HepG2 (cell line): ENCODE measurements around the gene PPM1H. TPM values are rescaled to one million over a fixed set of nuclear protein-coding genes. Genes with fewer than 3 reads are reported as not detected.

ENCODE experiments used
- ATAC-seq: fragments of 200-7000 bp; cut with Tn5 transposase; 3 replicates; pipeline ENCODE4 v1.9.1; 2020; ENCODE audit warnings: mild to moderate bottlenecking, moderate library complexity
- BruUV-seq: library from RNA; stranded (reverse); fragments of 400-500 nt; replicated peaks from 2 replicates; lab custom pipeline; 2021; lab: Mats Ljungman, UMichigan
- CTCF ChIA-PET: fragments of 300-600 bp; formaldehyde crosslinking; extraction: SDS; loops from one replicate; lab custom pipeline; 2021; ENCODE audit warnings: low total read pairs, inconsistent platforms, low intra/inter-chr PET ratio; lab: Yijun Ruan, JAX
- POLR2A ChIA-PET: fragments of 350-600 bp; sonication (Branson Sonifier 250); formaldehyde crosslinking; loops from one replicate; lab custom pipeline; 2020; ENCODE audit warnings: antibody characterized with exemption, inconsistent platforms; lab: Yijun Ruan, JAX
- DNase-seq: peaks from one replicate; pipeline ENCODE4 v3.0.0-alpha.2; 2015; ENCODE audit warnings: low spot score
- FAIRE-seq: peaks from 3 replicates; lab custom pipeline; 2011; peaks lifted over from hg19 to GRCh38; lab: Jason Lieb, UNC
- H2AFZ ChIP-seq: one replicate; pipeline ENCODE4 v1.6.1; 2011; ENCODE audit warnings: low read length, inconsistent platforms
- H3K27ac ChIP-seq: fragments of 300-600 bp; 3 replicates; pipeline ENCODE4 v1.8.0; 2011; ENCODE audit warnings: mixed run types, mild to moderate bottlenecking, mixed read lengths, low read length, inconsistent platforms; ENCODE audit not compliant: insufficient read depth; ENCODE audit errors: extremely low read length
- H3K27me3 ChIP-seq, 2 experiments: fragments of 200-600 bp in 1 of 2; 2 replicates in 1 of 2; 3 replicates in 1 of 2; pipeline versions ENCODE4 v1.6.0 to v1.8.0; 2011; ENCODE audit warnings: low read length in 2 of 2, mild to moderate bottlenecking in 2 of 2, moderate library complexity in 2 of 2, inconsistent platforms in 1 of 2; ENCODE audit not compliant: insufficient read depth in 2 of 2, control insufficient read depth in 1 of 2
- H3K36me3 ChIP-seq, 2 experiments: fragments of 200-600 bp in 1 of 2; replicated peaks in 1 of 2; 2 replicates in 1 of 2; 3 replicates in 1 of 2; pipeline versions ENCODE4 v1.5.1 to v1.8.0; 2011; ENCODE audit warnings: low read length in 2 of 2, inconsistent platforms in 1 of 2; ENCODE audit not compliant: insufficient read depth in 2 of 2, control insufficient read depth in 1 of 2
- H3K4me1 ChIP-seq: 2 replicates; pipeline ENCODE4 v1.5.1; 2012; ENCODE audit warnings: low read length, inconsistent platforms; ENCODE audit not compliant: insufficient read depth
- H3K4me2 ChIP-seq: 2 replicates; pipeline ENCODE4 v1.6.0; 2011; ENCODE audit warnings: low read depth, low read length, inconsistent platforms
- H3K4me3 ChIP-seq, 3 experiments: fragments of 200-600 bp in 1 of 3; sonication (generic), shearing (Covaris generic) in 1 of 3; replicated peaks in 1 of 3; 2 replicates each; pipeline ENCODE4 v1.5.1; 2011 to 2016; ENCODE audit warnings: low read length in 3 of 3, inconsistent platforms in 2 of 3, low read depth in 2 of 3, mild to moderate bottlenecking in 2 of 3, control low read depth in 1 of 3, mixed read lengths in 1 of 3; ENCODE audit not compliant: insufficient read depth in 1 of 3
- H3K79me2 ChIP-seq: one replicate; pipeline ENCODE4 v1.6.1; 2011; ENCODE audit warnings: low read length, inconsistent platforms; ENCODE audit not compliant: insufficient read depth
- H3K9ac ChIP-seq: 2 replicates; pipeline ENCODE4 v1.6.0; 2011; ENCODE audit warnings: mild to moderate bottlenecking, low read depth, low read length, inconsistent platforms; ENCODE audit not compliant: insufficient read depth
- H3K9me3 ChIP-seq: 2 replicates; pipeline ENCODE4 v1.5.1; 2012; ENCODE audit warnings: mild to moderate bottlenecking, low read length
- H4K20me1 ChIP-seq: 2 replicates; pipeline ENCODE4 v1.6.0; 2011; ENCODE audit warnings: inconsistent platforms, mild to moderate bottlenecking, low read length, moderate library complexity; ENCODE audit not compliant: insufficient read depth
- ARID2 ChIP-seq: sonication (generic); formaldehyde crosslinking; IDR thresholded peaks from 2 replicates; pipeline ENCODE4 v1.8.1; 2022; ENCODE audit warnings: mild to moderate bottlenecking, missing genetic modification reagents, borderline replicate concordance
- CERS6 ChIP-seq: sonication (generic); formaldehyde crosslinking; IDR thresholded peaks from 2 replicates; pipeline ENCODE4 v1.5.0; 2020; ENCODE audit warnings: missing genetic modification reagents
- CREBL2 ChIP-seq: sonication (generic); formaldehyde crosslinking; IDR thresholded peaks from 2 replicates; pipeline ENCODE4 v1.8.1; 2023; ENCODE audit warnings: missing genetic modification reagents, mild to moderate bottlenecking, borderline replicate concordance
- EED ChIP-seq: sonication (generic); formaldehyde crosslinking; IDR thresholded peaks from 2 replicates; pipeline ENCODE4 v1.5.0; 2020; ENCODE audit warnings: mild to moderate bottlenecking, missing genetic modification reagents
- FOXC1 ChIP-seq: sonication (generic); formaldehyde crosslinking; IDR thresholded peaks from 2 replicates; pipeline ENCODE4 v1.8.0; 2022; ENCODE audit warnings: mild to moderate bottlenecking, missing genetic modification reagents, borderline replicate concordance
- IRF1 ChIP-seq: sonication (generic); formaldehyde crosslinking; IDR thresholded peaks from 2 replicates; pipeline ENCODE4 v1.4.0; 2020; ENCODE audit warnings: low read depth, mild to moderate bottlenecking, missing genetic modification reagents
- KDM5A ChIP-seq: fragments of 200-600 bp; sonication (generic); IDR thresholded peaks from 2 replicates; pipeline ENCODE4 v1.7.0; 2018; ENCODE audit warnings: antibody characterized with exemption, mild to moderate bottlenecking, low read length, borderline replicate concordance
- RARA ChIP-seq: IDR thresholded peaks from 2 replicates; pipeline ENCODE4 v1.6.1; 2016; ENCODE audit warnings: missing genetic modification reagents, missing compliant biosample characterization
- RERE ChIP-seq: IDR thresholded peaks from 2 replicates; pipeline ENCODE4 v1.6.1; 2016; ENCODE audit warnings: low read depth, missing genetic modification reagents, missing compliant biosample characterization
- SRF ChIP-seq: IDR thresholded peaks from 2 replicates; pipeline ENCODE4 v1.6.1; 2011; ENCODE audit warnings: mild to moderate bottlenecking, low read depth, low read length, moderate library complexity
- ZNF343 ChIP-seq: sonication (generic); formaldehyde crosslinking; IDR thresholded peaks from 2 replicates; pipeline ENCODE4 v1.4.0; 2020; ENCODE audit warnings: mild to moderate bottlenecking, missing genetic modification reagents
- ZSCAN25 ChIP-seq: sonication (generic); formaldehyde crosslinking; IDR thresholded peaks from 2 replicates; pipeline ENCODE4 v1.8.0; 2022; ENCODE audit warnings: mild to moderate bottlenecking, missing genetic modification reagents
- WGBS: methylation state at CpG from one replicate; pipeline ENCODE4 v1.1.6; 2017; ENCODE audit warnings: low lambda C conversion rate; 5-methylcytosine and 5-hydroxymethylcytosine counted together
- in situ Hi-C: cut with HindIII; loops from 2 replicates; pipeline ENCODE4 v1.10.0; 2017; ENCODE audit warnings: low pct_unique_long_range_greater_than_20kb; ENCODE audit not compliant: extremely low pct_ligation_motif_present
- intact Hi-C: fragments of 100-400 bp; cut with micrococcal nuclease; formaldehyde crosslinking; loops from one replicate; pipeline ENCODE4 v1.10.0; 2022; ENCODE audit not compliant: unreplicated experiment
- polyA plus RNA-seq, 8 experiments: library from polyadenylated mRNA; depleted of rRNA in 3 of 8; stranded (reverse) in 7 of 8; unstranded in 1 of 8; fragments of >200 nt; fragmentation: Illumina TruSeq in 4 of 8; extraction: Trizol in 4 of 8; gene quantifications; 2 replicates each; pipeline versions ENCODE4 v1.2.1 to v1.2.3, GENCODE V29; 2011 to 2016; ENCODE audit warnings: low read depth in 4 of 8, missing spikeins in 1 of 8, mixed read lengths in 1 of 8; ENCODE audit not compliant: insufficient read depth in 1 of 8
- total RNA-seq, 5 experiments: library from RNA; depleted of rRNA; stranded (reverse); fragments of >200 nt; fragmentation: Illumina TruSeq; extraction: Trizol; gene quantifications; 2 replicates each; pipeline ENCODE4 v1.2.3, GENCODE V29; 2016; ENCODE audit warnings: low read depth in 1 of 5

The PPM1H gene
- total and polyA plus RNA-seq, 2 of the 13 experiments (the other 11 are each of a cell fraction or from before 2014, with no cell fraction given) = 29.1 to 38.1 TPM

- TF ChIP-seq IRF1 (CRISPR knock-in tag) (no peak), CREBL2 (CRISPR knock-in tag) (no peak), EED (CRISPR knock-in tag) (no peak), KDM5A (no peak)
- TF ChIP-seq, all 625 proteins: peak for 0
- no peak for ATAC-seq
- H3K36me3 ChIP-seq = no peaks in the 10 kb centered on the region
- H3K4me1 ChIP-seq = peaks cover 4% of the 10 kb centered on the region
- H3K9me3 ChIP-seq = no peaks in the 10 kb centered on the region
- no peaks in the 10 kb centered on the region for H4K20me1 ChIP-seq
- in situ Hi-C loops = no loop called here
- ChIA-PET CTCF (no interaction called here), POLR2A (no interaction called here)
- DNase-seq = no peak
- WGBS = 12% methylated on average over 1 of the region's 1 CpG
- no peak overlapping the region for H2AFZ ChIP-seq
- no peaks in the 10 kb centered on the region for H3K79me2 ChIP-seq
- H3K9ac ChIP-seq = no peak overlapping the region
- no peak overlapping the region for H3K4me3 ChIP-seq
- intact Hi-C loops = no loop called here
- no peak for FAIRE-seq
- no TSS peak for BruUV-seq
- no peak overlapping the region for H3K4me2 ChIP-seq
- no peaks in the 10 kb centered on the region for H3K27me3 ChIP-seq
- H3K27ac ChIP-seq = no peak overlapping the region
These were observed 15.4 kb upstream of the PPM1H start for GRCh38 chr12:62950317-62950716.

- H3K27ac ChIP-seq = no peak overlapping the region
- TF ChIP-seq CERS6 (CRISPR knock-in tag) (no peak), ZNF343 (CRISPR knock-in tag) (no peak), ARID2 (CRISPR knock-in tag) (no peak), RARA (CRISPR knock-in tag) (no peak), FOXC1 (CRISPR knock-in tag) (no peak), RERE (CRISPR knock-in tag) (no peak), SRF (no peak), ZSCAN25 (no peak)
These were observed 13.2 kb upstream of the PPM1H start for GRCh38 chr12:62948123-62948522.

More at GRCh38 chr12:62948123-62948522, 13.2 kb upstream of the PPM1H start:
- FAIRE-seq (no peak), DNase-seq (no peak), ATAC-seq (no peak)
- BruUV-seq = no TSS peak
- Histone ChIP-seq H3K4me2 (no peak overlapping the region), H3K4me3 (no peak overlapping the region), H3K4me1 (no peaks in the 10 kb centered on the region), H3K79me2 (no peaks in the 10 kb centered on the region), H4K20me1 (no peaks in the 10 kb centered on the region), H3K9me3 (no peaks in the 10 kb centered on the region), H3K27me3 (no peaks in the 10 kb centered on the region), H3K9ac (no peak overlapping the region), H3K36me3 (no peaks in the 10 kb centered on the region), H2AFZ (no peak overlapping the region)
- WGBS = 4% methylated on average over 1 of the region's 1 CpG
- ChIA-PET POLR2A (no interaction called here), CTCF (no interaction called here)
- in situ Hi-C loops = no loop called here
- intact Hi-C loops = no loop called here
